Breast epithelium (tissue), 4 donors: ENCODE measurements around the gene COA1. TPM values are rescaled to one million over a fixed set of nuclear protein-coding genes. Genes with fewer than 3 reads are reported as not detected.

Source experiments
- DNase-seq, 2 donors: peaks; one replicate each; pipeline ENCODE4 v3.0.0-alpha.2; 2019; ENCODE audit warnings: low spot score in 2 of 2
- H3K27ac ChIP-seq, 2 donors: fragments of 200-600 bp; sonication (generic) in 1 of 2; one replicate each; pipeline ENCODE4 v1.5.1; 2016 to 2019; ENCODE audit warnings: mild to moderate bottlenecking in 1 of 2
- H3K27me3 ChIP-seq, 2 donors: fragments of 200-600 bp; sonication (generic) in 1 of 2; one replicate each; pipeline versions ENCODE4 v1.5.1 to v1.6.0; 2017 to 2019; ENCODE audit warnings: control low read depth in 1 of 2, mild to moderate bottlenecking in 1 of 2
- H3K36me3 ChIP-seq: fragments of 200-600 bp; one replicate; pipeline ENCODE4 v1.5.1; 2019
- H3K4me1 ChIP-seq, 2 donors: fragments of 200-600 bp; sonication (generic); one replicate each; pipeline ENCODE4 v1.5.1; 2016 to 2019; ENCODE audit warnings: control low read depth in 1 of 2
- H3K4me3 ChIP-seq, 3 donors: fragments of 200-600 bp; sonication (generic); 1 replicate in 2 of 3; 2 replicates in 1 of 3; pipeline ENCODE4 v1.5.1; 2016 to 2019; ENCODE audit warnings: mild to moderate bottlenecking in 3 of 3, moderate library complexity in 2 of 3
- H3K9me3 ChIP-seq, 2 donors: fragments of 200-600 bp; sonication (generic) in 1 of 2; one replicate each; pipeline ENCODE4 v1.5.1; 2016 to 2019; ENCODE audit warnings: control low read depth in 1 of 2
- CTCF ChIP-seq, 3 donors: fragments of 450-650 bp; IDR thresholded peaks; one replicate each; pipeline ENCODE4 v1.5.1; 2016 to 2017; ENCODE audit warnings: antibody characterized with exemption in 3 of 3, mild to moderate bottlenecking in 3 of 3, moderate library complexity in 3 of 3
- POLR2A ChIP-seq: fragments of 450-650 bp; IDR thresholded peaks from one replicate; pipeline ENCODE4 v1.6.1; 2016; ENCODE audit warnings: antibody characterized with exemption, mild to moderate bottlenecking, moderate library complexity
- POLR2AphosphoS5 ChIP-seq, 3 donors: sonication (generic); formaldehyde crosslinking; IDR thresholded peaks; one replicate each; pipeline ENCODE4 v1.6.1; 2017; ENCODE audit warnings: antibody characterized with exemption in 3 of 3
- intact Hi-C: fragments of 100-400 bp; cut with DNase I; formaldehyde crosslinking; loops from one replicate; pipeline ENCODE4 v1.15.1; 2023; ENCODE audit warnings: low total_unique reads
- total RNA-seq, 3 donors: library from RNA; depleted of rRNA; stranded (reverse); fragments of >200 nt; gene quantifications; one replicate each; pipeline ENCODE4 v1.1.0, GENCODE V29; 2016

The COA1 gene
- total RNA-seq, 3 donors from 2014 or later, result 39.0 to 94.3 (median 91.4) TPM

GRCh38 chr7:43642897-43643630 is 86.3 kb downstream of the COA1 start:
- no peaks in the 10 kb centered on the region for H3K36me3 ChIP-seq
- TF ChIP-seq CTCF (IDR thresholded peaks at IDR 0.05), result no peak
- TF ChIP-seq POLR2A, result no peak
- no peak for TF ChIP-seq POLR2AphosphoS5 (IDR thresholded peaks at IDR 0.05)
- H3K27ac ChIP-seq, result no peak overlapping the region
- H3K4me1 ChIP-seq, result peaks cover 3 to 10% of the 10 kb centered on the region in 2 donors
- intact Hi-C loops, result no loop called here
- no peaks in the 10 kb centered on the region for H3K9me3 ChIP-seq
- DNase-seq, result no peak
- H3K4me3 ChIP-seq, result no peak overlapping the region
- H3K27me3 ChIP-seq, result no peaks in the 10 kb centered on the region

DNA sequence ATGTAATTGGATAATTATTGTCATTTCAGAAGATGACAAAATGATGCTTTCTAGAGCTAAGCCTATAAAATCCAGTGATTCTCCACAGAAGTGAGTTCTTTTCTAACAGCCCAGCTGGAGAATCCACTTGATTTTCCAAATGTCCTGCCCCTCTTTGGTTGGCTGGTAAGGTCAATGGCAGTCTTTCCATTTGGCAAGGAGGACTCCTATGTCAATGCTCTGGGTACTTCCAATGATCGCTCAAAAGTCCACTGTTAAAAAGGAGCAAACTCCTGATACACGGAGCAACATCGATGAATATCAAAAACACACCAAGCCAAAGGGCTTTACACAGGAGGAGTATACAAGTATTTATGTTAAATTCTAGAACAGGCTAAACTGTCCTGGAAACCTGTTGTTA is 88.6 kb downstream of the COA1 start:
- Histone ChIP-seq H3K4me3 (no peak overlapping the region), H3K27ac (peak overlapping the region; percentile 59 to 68), H3K4me1 (no peaks in the 10 kb centered on the region), H3K9me3 (no peaks in the 10 kb centered on the region), H3K27me3 (no peaks in the 10 kb centered on the region), H3K36me3 (no peaks in the 10 kb centered on the region)
- DNase-seq, result no peak
- no peak for TF ChIP-seq CTCF (IDR thresholded peaks at IDR 0.05)
- TF ChIP-seq POLR2AphosphoS5 (IDR thresholded peaks at IDR 0.05), result no peak
- intact Hi-C loops, result no loop called here

- Histone ChIP-seq H3K4me1 (no peaks in the 10 kb centered on the region), H3K36me3 (no peaks in the 10 kb centered on the region), H3K27ac (peak overlapping the region; percentile 59 to 68), H3K9me3 (no peaks in the 10 kb centered on the region), H3K4me3 (no peak overlapping the region), H3K27me3 (no peaks in the 10 kb centered on the region)
- TF ChIP-seq CTCF (IDR thresholded peaks at IDR 0.05) (no peak), POLR2A (no peak)
- no peak for DNase-seq
- intact Hi-C loops, result loop anchor here (5.0 kb wide), 1 partner anchor 628 kb away; no protein-coding TSS in a partner anchor
Observed at GRCh38 chr7:43639858-43640491, 89.3 kb downstream of the COA1 start.

GRCh38 chr7:43637114-43637806 is 92.1 kb downstream of the COA1 start:
- no peak for DNase-seq
- H3K27me3 ChIP-seq, result no peaks in the 10 kb centered on the region
- intact Hi-C loops, result loop anchor here (5.0 kb wide), 1 partner anchor 625 kb away; no protein-coding TSS in a partner anchor
- TF ChIP-seq POLR2AphosphoS5 (IDR thresholded peaks at IDR 0.05) (no peak), CTCF (IDR thresholded peaks at IDR 0.05) (no peak), POLR2A (no peak)
- H3K36me3 ChIP-seq, result no peaks in the 10 kb centered on the region
- H3K9me3 ChIP-seq, result no peaks in the 10 kb centered on the region
- H3K27ac ChIP-seq, result peak overlapping the region in 1 of 2 donors; percentile 58
- H3K4me1 ChIP-seq, result no peaks in the 10 kb centered on the region
- no peak overlapping the region for H3K4me3 ChIP-seq

- intact Hi-C loops, result loop anchor here (5.0 kb wide), 1 partner anchor 624 kb away; no protein-coding TSS in a partner anchor
- no peaks in the 10 kb centered on the region for H3K9me3 ChIP-seq
- no peaks in the 10 kb centered on the region for H3K4me1 ChIP-seq
- no peaks in the 10 kb centered on the region for H3K27me3 ChIP-seq
- H3K27ac ChIP-seq, result peak overlapping the region; percentile 58 to 76
- DNase-seq, result peak in 1 of 2 donors; percentile 71
- H3K4me3 ChIP-seq, result no peak overlapping the region
- no peak for TF ChIP-seq POLR2A
- no peak for TF ChIP-seq POLR2AphosphoS5 (IDR thresholded peaks at IDR 0.05)
- no peak for TF ChIP-seq CTCF (IDR thresholded peaks at IDR 0.05)
- no peaks in the 10 kb centered on the region for H3K36me3 ChIP-seq
Observed at GRCh38 chr7:43636093-43636492, 93.2 kb downstream of the COA1 start.
